ENCODE data around the gene TAF1B.

Gene TAF1B

GRCh38 chr2:9975328-9975727 is 132.1 kb downstream of the TAF1B start:
- no peak overlapping the region for H3K4me3 ChIP-seq (ENCODE audit: low read depth, low read length)
- H3K4me1 ChIP-seq = peaks cover 2% of the 10 kb centered on the region
- H3K9me3 ChIP-seq = no peaks in the 10 kb centered on the region
- no peaks in the 10 kb centered on the region; the same call in 1 of the 2 replicates for H3K36me3 ChIP-seq
- H3K27me3 ChIP-seq = no peaks in the 10 kb centered on the region
- TF ChIP-seq CTCF (IDR thresholded peaks at IDR 0.05; ENCODE audit: low read depth, low read length) = no peak
- no peak for DNase-seq

GRCh38 chr2:9975805-9976447 is 132.7 kb downstream of the TAF1B start:
- Histone ChIP-seq H3K4me1 (no peaks in the 10 kb centered on the region; the same call in 1 of the 2 replicates), H3K4me3 (ENCODE audit: low read depth, low read length) (no peak overlapping the region), H3K27me3 (no peaks in the 10 kb centered on the region), H3K9me3 (no peaks in the 10 kb centered on the region), H3K36me3 (no peaks in the 10 kb centered on the region; the same call in 1 of the 2 replicates)
- no peak for DNase-seq
- TF ChIP-seq CTCF (IDR thresholded peaks at IDR 0.05; ENCODE audit: low read depth, low read length) = no peak

GRCh38 chr2:9979977-9980376 is 136.7 kb downstream of the TAF1B start:
- Histone ChIP-seq H3K4me1 (no peaks in the 10 kb centered on the region), H3K27me3 (no peaks in the 10 kb centered on the region), H3K36me3 (no peaks in the 10 kb centered on the region; the same call in 1 of the 2 replicates), H3K4me3 (ENCODE audit: low read depth, low read length) (no peak overlapping the region), H3K9me3 (no peaks in the 10 kb centered on the region)
- no peak for TF ChIP-seq CTCF (IDR thresholded peaks at IDR 0.05; ENCODE audit: low read depth, low read length)
- no peak for DNase-seq

- DNase-seq = no peak
- TF ChIP-seq CTCF (IDR thresholded peaks at IDR 0.05; ENCODE audit: low read depth, low read length) = no peak
- no peaks in the 10 kb centered on the region for H3K27me3 ChIP-seq
These were observed 137.2 kb downstream of the TAF1B start for GRCh38 chr2:9980520-9980919.

GRCh38 chr2:9981655-9982054 is 138.4 kb downstream of the TAF1B start:
- Histone ChIP-seq H3K27me3 (no peaks in the 10 kb centered on the region), H3K4me3 (ENCODE audit: low read depth, low read length) (no peak overlapping the region), H3K9me3 (no peaks in the 10 kb centered on the region), H3K36me3 (no peaks in the 10 kb centered on the region), H3K4me1 (no peaks in the 10 kb centered on the region)
- DNase-seq = no peak
- TF ChIP-seq CTCF (IDR thresholded peaks at IDR 0.05; ENCODE audit: low read depth, low read length) = no peak

More at GRCh38 chr2:9980520-9980919, 137.2 kb downstream of the TAF1B start:
- H3K36me3 ChIP-seq = no peaks in the 10 kb centered on the region
- H3K4me1 ChIP-seq = no peaks in the 10 kb centered on the region
- no peaks in the 10 kb centered on the region for H3K9me3 ChIP-seq
- no peak overlapping the region for H3K4me3 ChIP-seq (ENCODE audit: low read depth, low read length)

- H3K36me3 ChIP-seq = no peaks in the 10 kb centered on the region
- DNase-seq = no peak
- no peaks in the 10 kb centered on the region for H3K27me3 ChIP-seq
- H3K4me1 ChIP-seq = no peaks in the 10 kb centered on the region
- TF ChIP-seq CTCF (IDR thresholded peaks at IDR 0.05; ENCODE audit: low read depth, low read length) = no peak
- H3K4me3 ChIP-seq (ENCODE audit: low read depth, low read length) = no peak overlapping the region
- no peaks in the 10 kb centered on the region for H3K9me3 ChIP-seq
These were observed 139.0 kb downstream of the TAF1B start for GRCh38 chr2:9982248-9982647.

Data from BE2C (cell line).